GM15510 (cell line): Measurements from ENCODE around the gene CALCB.

Experiments used
- POLR2A ChIP-seq: IDR thresholded peaks from 3 replicates; pipeline ENCODE4 v1.6.1; 2011; ENCODE audit warnings: borderline replicate concordance; ENCODE audit not compliant: insufficient read length; ENCODE audit errors: extremely low read depth

The CALCB gene

GRCh38 chr11:15108592-15109130 is 35.3 kb downstream of the CALCB start:
- TF ChIP-seq POLR2A, result no peak

GRCh38 chr11:15109602-15110001 is 36.2 kb downstream of the CALCB start:
- TF ChIP-seq POLR2A, result no peak

GRCh38 chr11:15111215-15111614 is 37.8 kb downstream of the CALCB start:
- no peak for TF ChIP-seq POLR2A

- no peak for TF ChIP-seq POLR2A
These were observed 38.7 kb downstream of the CALCB start for GRCh38 chr11:15112131-15112541.

- TF ChIP-seq POLR2A, result no peak
These were observed 40.0 kb downstream of the CALCB start for GRCh38 chr11:15113381-15113780.

- no peak for TF ChIP-seq POLR2A
These were observed 41.4 kb downstream of the CALCB start, which contains the start of gene INSC for GRCh38 chr11:15114501-15115475. Gene INSC (plus strand): TSS chr11:15114923. CDS start chr11:15149175, 34,252 bp downstream.

GRCh38 chr11:15115686-15116085 is 42.3 kb downstream of the CALCB start:
- TF ChIP-seq POLR2A, result no peak

- TF ChIP-seq POLR2A, result no peak
These were observed 44.4 kb downstream of the CALCB start for GRCh38 chr11:15117751-15118150.

GRCh38 chr11:15118431-15118830 is 45.0 kb downstream of the CALCB start:
- no peak for TF ChIP-seq POLR2A

- no peak for TF ChIP-seq POLR2A
These were observed 46.0 kb downstream of the CALCB start for GRCh38 chr11:15119352-15119751.

- TF ChIP-seq POLR2A, result no peak
These were observed 46.4 kb downstream of the CALCB start for GRCh38 chr11:15119826-15120225.

GRCh38 chr11:15123849-15124248 is 50.5 kb downstream of the CALCB start:
- no peak for TF ChIP-seq POLR2A

- no peak for TF ChIP-seq POLR2A
These were observed 51.1 kb downstream of the CALCB start for GRCh38 chr11:15124528-15124927.

GRCh38 chr11:15127341-15127740 is 53.9 kb downstream of the CALCB start:
- no peak for TF ChIP-seq POLR2A
